K562 (cell line): ENCODE data around the gene AGO3. TPM values are rescaled to one million over a fixed set of nuclear protein-coding genes. Genes with fewer than 3 reads are reported as not detected.

Experiments
- CBFA2T2 ChIP-seq: fragments of 450-650 bp; conservative IDR thresholded peaks from 2 replicates; pipeline ENCODE4 v1.6.1; 2017; ENCODE audit warnings: mild to moderate bottlenecking
- CCNT2 ChIP-seq: IDR thresholded peaks from 2 replicates; pipeline ENCODE4 v1.6.1; 2011; ENCODE audit warnings: borderline replicate concordance, low read depth, mild to moderate bottlenecking, moderate library complexity, mixed read lengths, low read length; ENCODE audit not compliant: insufficient read length; ENCODE audit errors: extremely low read depth
- CHD1 ChIP-seq: fragments of 200-600 bp; sonication (generic); IDR thresholded peaks from one replicate; pipeline ENCODE4 v1.6.1; 2012; ENCODE audit warnings: mild to moderate bottlenecking, moderate library complexity, low read length, inconsistent platforms
- CHD4 ChIP-seq: fragments of 200-600 bp; sonication (generic); IDR thresholded peaks from 3 replicates; pipeline ENCODE4 v1.6.1; 2012; ENCODE audit warnings: low read depth, mild to moderate bottlenecking, mixed read lengths, low read length, inconsistent platforms; ENCODE audit not compliant: insufficient read depth, insufficient replicate concordance, poor library complexity, severe bottlenecking
- FOXK2 ChIP-seq, 2 experiments: fragments of 450-650 bp; IDR thresholded peaks in 1 of 2; conservative IDR thresholded peaks in 1 of 2; 2 replicates each; pipeline ENCODE4 v1.6.1; 2016; ENCODE audit warnings: low read depth in 2 of 2, mild to moderate bottlenecking in 1 of 2
- GABPB1 ChIP-seq: sonication (generic); formaldehyde crosslinking; IDR thresholded peaks from 2 replicates; pipeline ENCODE4 v1.8.0; 2022; ENCODE audit warnings: mild to moderate bottlenecking, missing genetic modification reagents
- HNRNPLL ChIP-seq: fragments of 200-400 bp; formaldehyde crosslinking; IDR thresholded peaks from 2 replicates; pipeline ENCODE4 v1.6.1; 2017; ENCODE audit warnings: low read length, low read depth, mild to moderate bottlenecking; ENCODE audit not compliant: poor library complexity, severe bottlenecking
- NFE2 ChIP-seq: IDR thresholded peaks from 2 replicates; pipeline ENCODE4 v1.6.1; 2014; ENCODE audit warnings: antibody characterized with exemption, low read depth
- NFYB ChIP-seq: IDR thresholded peaks from 2 replicates; pipeline ENCODE4 v1.6.1; 2011; ENCODE audit warnings: mild to moderate bottlenecking, moderate library complexity; ENCODE audit not compliant: insufficient read length; ENCODE audit errors: extremely low read depth
- NR2C2 ChIP-seq, 2 experiments: fragments of 200-800 bp in 1 of 2; sonication (Bioruptor generic) in 1 of 2; sonication (generic) in 1 of 2; formaldehyde crosslinking in 1 of 2; IDR thresholded peaks; 2 replicates each; pipeline versions ENCODE4 v1.6.1 to v1.8.0; 2016 to 2022; ENCODE audit warnings: mild to moderate bottlenecking in 1 of 2, missing compliant biosample characterization in 1 of 2, missing genetic modification characterization in 1 of 2, missing genetic modification reagents in 1 of 2
- RAD51 ChIP-seq: fragments of 450-650 bp; IDR thresholded peaks from 2 replicates; pipeline ENCODE4 v1.7.1; 2016; ENCODE audit warnings: low read depth, mild to moderate bottlenecking, borderline replicate concordance
- RB1 ChIP-seq: fragments of 450-650 bp; IDR thresholded peaks from 2 replicates; pipeline ENCODE4 v1.6.1; 2017; ENCODE audit warnings: low read depth, mild to moderate bottlenecking
- RBBP5 ChIP-seq: fragments of 200-600 bp; sonication (generic); IDR thresholded peaks from 2 replicates; pipeline ENCODE4 v1.6.1; 2012; ENCODE audit warnings: borderline replicate concordance, mild to moderate bottlenecking, low read length, control low read depth, inconsistent platforms; ENCODE audit not compliant: insufficient read depth, poor library complexity, severe bottlenecking
- RBM14 ChIP-seq: fragments of 200-400 bp; formaldehyde crosslinking; IDR thresholded peaks from 2 replicates; pipeline ENCODE4 v1.6.1; 2018; ENCODE audit warnings: low read depth, mild to moderate bottlenecking, low read length, moderate library complexity, borderline replicate concordance; ENCODE audit not compliant: insufficient read depth
- SAP30 ChIP-seq: fragments of 200-600 bp; sonication (generic); IDR thresholded peaks from 2 replicates; pipeline ENCODE4 v1.6.1; 2012; ENCODE audit warnings: borderline replicate concordance, low read depth, mild to moderate bottlenecking, moderate library complexity, low read length, control low read depth, inconsistent platforms; ENCODE audit not compliant: insufficient read depth, poor library complexity, severe bottlenecking
- SRSF9 ChIP-seq: fragments of 200-400 bp; formaldehyde crosslinking; IDR thresholded peaks from 2 replicates; pipeline ENCODE4 v1.6.1; 2017; ENCODE audit warnings: low read depth, low read length, borderline replicate concordance
- STAT5B ChIP-seq: fragments of 250-450 bp; sonication (Bioruptor Pico); IDR thresholded peaks from 2 replicates; pipeline ENCODE4 v1.8.0; 2021; ENCODE audit warnings: mild to moderate bottlenecking, inconsistent platforms
- U2AF1 ChIP-seq: fragments of 200-400 bp; formaldehyde crosslinking; optimal IDR thresholded peaks from 2 replicates; pipeline ENCODE3; 2017; ENCODE audit warnings: mild to moderate bottlenecking, low read depth, low read length, moderate library complexity
- ZNF217 ChIP-seq: sonication (generic); formaldehyde crosslinking; IDR thresholded peaks from 2 replicates; pipeline ENCODE4 v1.8.0; 2022; ENCODE audit warnings: mild to moderate bottlenecking, missing genetic modification reagents
- polyA plus RNA-seq, 8 experiments: library from polyadenylated mRNA; depleted of rRNA in 4 of 8; stranded (reverse) in 5 of 8; unstranded in 3 of 8; fragments of >200 nt; fragmentation: Nextera tagmentation in 2 of 8; fragmentation: Illumina TruSeq in 1 of 8; extraction: Ambion mirVana in 2 of 8; extraction: Trizol in 1 of 8; gene quantifications; 2 replicates each; pipeline versions ENCODE4 v1.2.1 to v1.2.3, GENCODE V29; 2011 to 2014; ENCODE audit warnings: inconsistent platforms in 1 of 8, missing spikeins in 1 of 8
- total RNA-seq, 7 experiments: library from RNA; depleted of rRNA in 6 of 7; stranded (reverse); fragments of >200 nt in 6 of 7; fragmentation: Illumina TruSeq in 2 of 7; extraction: Trizol in 2 of 7; gene quantifications; 2 replicates each; pipeline versions ENCODE4 v1.2.1 to v1.2.3, GENCODE V29; 2011 to 2021; ENCODE audit warnings: low replicate concordance in 1 of 7
- TF ChIP-seq, protein P1 (sequence below): fragments of 250-450 bp; sonication (Bioruptor Pico); IDR thresholded peaks from 2 replicates; pipeline ENCODE4 v1.9.0; 2021; ENCODE audit warnings: mild to moderate bottlenecking, inconsistent platforms
- TF ChIP-seq, protein P2 (sequence below): fragments of 450-650 bp; conservative IDR thresholded peaks from 2 replicates; pipeline ENCODE4 v1.6.1; 2016; ENCODE audit warnings: missing genetic modification characterization, low read depth, mild to moderate bottlenecking, control low read depth, missing compliant biosample characterization
- TF ChIP-seq, protein P3 (sequence below): fragments of 250-450 bp; sonication (Bioruptor Pico); IDR thresholded peaks from 2 replicates; pipeline ENCODE4 v1.8.0; 2022; ENCODE audit warnings: moderate library complexity, mild to moderate bottlenecking, inconsistent platforms

Gene AGO3
- total and polyA plus RNA-seq, 9 of the 15 experiments (the other 6 are each of a cell fraction or from before 2014, with no cell fraction given) = 4.5 to 41.5 (median 22.7) TPM

- TF ChIP-seq, protein P1, sequence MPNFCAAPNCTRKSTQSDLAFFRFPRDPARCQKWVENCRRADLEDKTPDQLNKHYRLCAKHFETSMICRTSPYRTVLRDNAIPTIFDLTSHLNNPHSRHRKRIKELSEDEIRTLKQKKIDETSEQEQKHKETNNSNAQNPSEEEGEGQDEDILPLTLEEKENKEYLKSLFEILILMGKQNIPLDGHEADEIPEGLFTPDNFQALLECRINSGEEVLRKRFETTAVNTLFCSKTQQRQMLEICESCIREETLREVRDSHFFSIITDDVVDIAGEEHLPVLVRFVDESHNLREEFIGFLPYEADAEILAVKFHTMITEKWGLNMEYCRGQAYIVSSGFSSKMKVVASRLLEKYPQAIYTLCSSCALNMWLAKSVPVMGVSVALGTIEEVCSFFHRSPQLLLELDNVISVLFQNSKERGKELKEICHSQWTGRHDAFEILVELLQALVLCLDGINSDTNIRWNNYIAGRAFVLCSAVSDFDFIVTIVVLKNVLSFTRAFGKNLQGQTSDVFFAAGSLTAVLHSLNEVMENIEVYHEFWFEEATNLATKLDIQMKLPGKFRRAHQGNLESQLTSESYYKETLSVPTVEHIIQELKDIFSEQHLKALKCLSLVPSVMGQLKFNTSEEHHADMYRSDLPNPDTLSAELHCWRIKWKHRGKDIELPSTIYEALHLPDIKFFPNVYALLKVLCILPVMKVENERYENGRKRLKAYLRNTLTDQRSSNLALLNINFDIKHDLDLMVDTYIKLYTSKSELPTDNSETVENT (CRISPR knock-in tag) = peak; percentile 77; the same call in 1 of the 2 replicates
- peak; percentile 65 to 68; a peak in 3 of 4 replicates for TF ChIP-seq FOXK2 (conservative IDR thresholded peaks at IDR 0.05 in 1 of 2, IDR thresholded peaks at IDR 0.05 in 1 of 2; ENCODE audit: low read depth in 2 of 2)
- TF ChIP-seq RAD51 = no peak
- no peak for TF ChIP-seq ZNF217 (CRISPR knock-in tag)
- no peak for TF ChIP-seq NFYB
- TF ChIP-seq, protein P2, sequence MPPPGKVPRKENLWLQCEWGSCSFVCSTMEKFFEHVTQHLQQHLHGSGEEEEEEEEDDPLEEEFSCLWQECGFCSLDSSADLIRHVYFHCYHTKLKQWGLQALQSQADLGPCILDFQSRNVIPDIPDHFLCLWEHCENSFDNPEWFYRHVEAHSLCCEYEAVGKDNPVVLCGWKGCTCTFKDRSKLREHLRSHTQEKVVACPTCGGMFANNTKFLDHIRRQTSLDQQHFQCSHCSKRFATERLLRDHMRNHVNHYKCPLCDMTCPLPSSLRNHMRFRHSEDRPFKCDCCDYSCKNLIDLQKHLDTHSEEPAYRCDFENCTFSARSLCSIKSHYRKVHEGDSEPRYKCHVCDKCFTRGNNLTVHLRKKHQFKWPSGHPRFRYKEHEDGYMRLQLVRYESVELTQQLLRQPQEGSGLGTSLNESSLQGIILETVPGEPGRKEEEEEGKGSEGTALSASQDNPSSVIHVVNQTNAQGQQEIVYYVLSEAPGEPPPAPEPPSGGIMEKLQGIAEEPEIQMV (tag) = no peak
- TF ChIP-seq GABPB1 (CRISPR knock-in tag) = peak; percentile 82
- 0 out of 2 replicates have a peak, but pooled peaks have one; percentile 3 for TF ChIP-seq CBFA2T2
- peak; percentile 98 for TF ChIP-seq RB1
- no peak for TF ChIP-seq NR2C2 (CRISPR knock-in tag; IDR thresholded peaks at IDR 0.05)
- TF ChIP-seq NR2C2 (tag; IDR thresholded peaks at IDR 0.05) = no peak; the same call in 1 of the 2 replicates
- TF ChIP-seq U2AF1 = no peak
- TF ChIP-seq CCNT2 = peak; percentile 75
- peak; percentile 7 for TF ChIP-seq SAP30
- no peak for TF ChIP-seq STAT5B (CRISPR knock-in tag)
- peak; percentile 76 for TF ChIP-seq CHD1
- TF ChIP-seq RBM14 = no peak
- peak; percentile 48 for TF ChIP-seq RBBP5
- no peak for TF ChIP-seq NFE2
- peak; percentile 55 for TF ChIP-seq HNRNPLL
- no peak for TF ChIP-seq SRSF9
- TF ChIP-seq, protein P3, sequence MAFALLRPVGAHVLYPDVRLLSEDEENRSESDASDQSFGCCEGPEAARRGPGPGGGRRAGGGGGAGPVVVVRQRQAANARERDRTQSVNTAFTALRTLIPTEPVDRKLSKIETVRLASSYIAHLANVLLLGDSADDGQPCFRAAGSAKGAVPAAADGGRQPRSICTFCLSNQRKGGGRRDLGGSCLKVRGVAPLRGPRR (CRISPR knock-in tag) = no peak
- TF ChIP-seq CHD4 = no peak
Observed at GRCh38 chr1:35882945-35883634, 47.8 kb upstream of the AGO3 start, which contains the start of gene AGO1 (continued).
